ENCODE measurements around the gene SHISAL1.

GRCh38 chr22:44225091-44225689, 87.6 kb downstream of the SHISAL1 start:
- TF ChIP-seq TAF1 (IDR thresholded peaks at IDR 0.05; ENCODE audit: borderline replicate concordance, low read depth, low read length) (no peak), POLR2AphosphoS5 (IDR thresholded peaks at IDR 0.05; ENCODE audit: low read depth, low read length) (no peak)
